GM19099 (cell line): ENCODE data around the gene AGBL1.

Experiments used
- POLR2A ChIP-seq: IDR thresholded peaks from 3 replicates; pipeline ENCODE4 v1.6.1; 2011; ENCODE audit warnings: low read depth; ENCODE audit not compliant: insufficient read length; ENCODE audit errors: extremely low read depth

AGBL1 gene

DNA sequence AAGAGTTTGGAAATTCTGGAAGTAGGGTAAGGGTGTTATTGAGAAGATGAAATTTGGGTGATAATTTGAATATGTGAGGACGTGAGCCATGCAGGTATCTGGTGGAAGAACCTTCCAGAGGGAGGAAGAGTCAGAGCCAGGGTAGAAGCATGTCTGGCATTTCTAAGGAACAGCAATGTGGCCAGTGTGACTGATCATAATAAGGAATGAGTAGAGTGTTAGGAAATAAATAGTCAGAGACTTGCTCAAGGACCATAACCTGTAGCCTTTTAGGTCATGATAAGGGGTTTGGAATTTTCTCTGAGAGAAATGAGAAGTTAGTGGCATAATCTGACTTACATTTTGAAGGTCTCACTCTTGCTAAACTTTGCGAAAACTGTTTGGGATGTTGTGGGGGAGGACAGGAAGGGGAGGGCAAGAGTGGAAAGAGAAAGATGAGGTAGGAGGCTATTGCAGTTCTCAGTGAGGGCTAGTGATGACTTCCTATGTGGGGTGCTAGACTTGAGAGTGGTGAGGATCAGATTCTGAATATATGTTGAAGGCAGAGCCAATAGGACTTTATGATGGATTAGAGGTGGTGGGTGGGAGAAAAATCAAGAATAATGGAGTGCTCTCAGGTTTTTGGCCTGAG lies 568.3 kb downstream of the AGBL1 start:
- no peak for TF ChIP-seq POLR2A

DNA sequence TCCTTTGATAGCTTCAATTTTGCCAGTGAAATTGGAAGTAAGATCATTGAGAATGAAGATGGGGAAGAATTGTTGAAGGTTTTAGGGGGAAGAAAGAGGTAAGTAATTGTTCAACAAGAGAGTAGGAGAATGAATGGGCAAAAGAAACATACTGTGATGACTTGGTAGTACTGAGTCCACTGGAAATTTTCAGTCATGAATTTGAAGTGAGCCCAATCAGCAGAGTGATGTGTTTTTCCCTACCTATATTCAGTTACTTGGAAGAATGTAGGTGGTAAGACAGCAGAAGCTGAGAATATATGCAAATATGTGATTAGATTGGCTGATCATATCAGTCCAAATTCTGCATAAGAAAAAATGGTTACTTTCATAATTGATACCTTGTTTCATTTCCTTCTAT lies 569.6 kb downstream of the AGBL1 start:
- no peak for TF ChIP-seq POLR2A

- TF ChIP-seq POLR2A: no peak
These were observed 570.4 kb downstream of the AGBL1 start for GRCh38 chr15:86650094-86650493.

DNA sequence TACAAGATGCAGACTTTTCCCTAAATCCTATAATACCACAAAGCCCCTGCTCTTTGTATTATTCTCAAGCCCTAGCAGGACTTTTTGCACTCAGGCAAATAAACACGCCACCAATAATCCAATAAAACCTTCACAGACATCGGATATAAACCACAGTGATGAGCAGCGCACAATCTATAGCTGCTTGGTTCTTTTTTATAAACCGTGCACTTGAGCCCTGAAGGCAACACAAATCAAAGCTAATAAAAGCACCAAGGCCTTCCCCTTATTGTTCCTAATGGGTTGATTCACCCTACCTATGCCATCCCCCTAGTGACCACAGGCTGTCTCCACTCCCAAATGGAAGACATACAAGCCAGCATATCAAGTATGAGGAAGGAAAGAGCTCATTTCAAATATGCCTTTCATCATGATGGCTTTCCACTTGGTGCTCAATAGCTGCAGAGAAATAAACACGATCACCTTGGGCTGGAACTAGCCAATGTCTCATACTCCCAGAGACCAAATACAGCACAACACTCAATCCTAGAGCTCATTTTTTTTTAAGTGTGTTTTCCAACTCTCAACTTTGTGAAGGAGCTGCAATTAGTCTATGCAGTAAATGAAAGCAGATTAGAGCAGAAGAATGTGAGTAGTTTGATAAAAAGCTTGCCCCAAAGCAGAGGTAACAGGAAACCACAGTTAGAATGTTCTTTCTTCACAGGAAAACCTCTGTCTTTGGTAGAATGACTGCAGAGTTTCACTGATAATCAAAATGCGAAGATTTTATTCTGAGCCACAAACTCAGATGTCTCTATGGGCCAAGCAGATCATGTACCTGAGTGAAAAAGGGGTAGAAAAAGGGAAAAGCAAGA lies 573.9 kb downstream of the AGBL1 start:
- TF ChIP-seq POLR2A: no peak

GRCh38 chr15:86654501-86654900 lies 574.8 kb downstream of the AGBL1 start:
- TF ChIP-seq POLR2A: no peak

DNA sequence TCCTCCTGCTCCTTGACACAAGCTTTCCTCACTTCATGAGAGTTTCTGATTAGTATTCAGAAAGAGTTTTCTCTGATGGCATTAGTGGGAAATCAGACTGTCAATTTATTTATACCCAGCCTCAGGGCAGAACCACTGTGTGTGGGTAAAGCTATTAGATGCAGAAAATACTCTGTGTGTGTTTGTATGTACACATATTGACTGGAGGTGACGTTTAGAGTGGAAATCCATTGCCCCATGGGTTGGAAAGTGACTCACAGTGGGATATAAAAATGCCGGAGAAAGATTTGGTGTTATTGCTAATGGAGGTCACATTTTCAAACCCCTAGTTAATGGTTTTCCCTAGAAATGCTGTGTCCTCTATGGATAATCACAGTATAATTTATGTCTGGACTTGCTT lies 577.6 kb downstream of the AGBL1 start:
- TF ChIP-seq POLR2A: no peak

DNA sequence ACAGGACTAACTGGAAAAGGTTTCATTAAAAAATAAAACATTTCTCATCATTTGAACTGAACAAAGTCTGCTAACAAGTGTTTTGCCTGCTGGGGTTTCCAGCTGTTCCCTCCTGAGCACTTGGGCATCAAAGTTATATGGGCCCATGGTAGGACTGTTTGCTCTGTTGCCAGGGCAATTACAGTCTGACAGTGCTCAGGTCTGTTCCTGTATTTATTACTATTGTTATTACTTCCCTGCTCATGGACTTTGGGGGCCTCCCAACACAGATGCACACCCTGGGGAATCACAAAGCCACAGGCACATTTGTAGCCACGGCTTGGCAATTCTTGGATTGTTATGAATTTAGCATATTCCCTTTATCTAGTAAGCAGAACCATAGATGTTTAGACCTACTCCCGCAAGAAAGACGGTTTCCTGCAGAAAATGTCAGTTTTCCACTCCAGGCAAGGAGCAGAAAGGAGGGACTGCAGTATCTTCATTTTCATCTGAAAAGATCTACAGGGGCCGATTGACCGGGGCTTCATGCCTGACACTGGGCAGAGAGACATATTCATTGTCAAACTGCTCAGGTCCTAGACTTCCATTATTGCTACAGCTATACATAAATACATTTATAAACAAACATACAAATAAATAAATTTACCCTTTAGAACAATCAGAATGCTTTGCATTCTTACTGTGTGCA lies 580.2 kb downstream of the AGBL1 start:
- TF ChIP-seq POLR2A: no peak

GRCh38 chr15:86661580-86661979 lies 581.9 kb downstream of the AGBL1 start:
- no peak for TF ChIP-seq POLR2A

DNA sequence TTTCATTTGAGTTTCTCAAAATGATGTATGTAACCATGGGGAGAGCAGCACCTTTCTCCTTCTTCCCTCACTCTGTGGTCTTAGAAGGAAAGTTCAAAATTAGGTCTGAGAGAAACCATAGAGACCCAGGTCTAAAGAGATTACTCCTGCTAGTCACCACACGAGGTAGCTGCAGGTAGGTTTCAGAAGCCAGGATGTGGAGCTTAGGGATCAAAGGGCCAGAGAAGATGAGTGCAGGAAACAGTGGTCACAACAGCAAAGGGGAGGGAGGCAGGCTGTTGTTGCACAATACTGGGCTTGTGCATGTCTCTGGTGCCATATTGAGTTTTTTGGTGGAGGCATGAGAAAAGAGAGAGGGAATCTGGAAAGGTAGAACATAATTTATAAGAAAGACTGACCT lies 583.6 kb downstream of the AGBL1 start:
- TF ChIP-seq POLR2A: no peak

DNA sequence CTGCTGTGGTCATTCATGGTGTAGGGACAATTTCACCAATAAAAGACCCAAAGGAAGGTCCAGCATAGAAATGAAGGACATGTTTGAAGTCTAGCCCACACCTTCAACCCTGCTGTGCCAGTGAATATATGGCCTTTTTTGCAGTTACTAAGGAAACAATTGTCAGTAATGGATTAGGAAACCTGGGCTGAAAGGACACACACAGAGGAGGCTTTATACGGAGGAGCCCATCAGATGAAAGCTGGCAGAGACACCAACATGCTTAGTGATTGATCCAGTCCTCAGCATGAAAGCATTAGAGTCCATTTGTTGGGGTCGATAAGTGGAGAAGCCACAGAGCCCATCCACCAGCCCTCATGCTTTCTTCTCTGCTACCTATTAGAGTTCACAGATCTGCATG lies 584.3 kb downstream of the AGBL1 start:
- no peak for TF ChIP-seq POLR2A

DNA sequence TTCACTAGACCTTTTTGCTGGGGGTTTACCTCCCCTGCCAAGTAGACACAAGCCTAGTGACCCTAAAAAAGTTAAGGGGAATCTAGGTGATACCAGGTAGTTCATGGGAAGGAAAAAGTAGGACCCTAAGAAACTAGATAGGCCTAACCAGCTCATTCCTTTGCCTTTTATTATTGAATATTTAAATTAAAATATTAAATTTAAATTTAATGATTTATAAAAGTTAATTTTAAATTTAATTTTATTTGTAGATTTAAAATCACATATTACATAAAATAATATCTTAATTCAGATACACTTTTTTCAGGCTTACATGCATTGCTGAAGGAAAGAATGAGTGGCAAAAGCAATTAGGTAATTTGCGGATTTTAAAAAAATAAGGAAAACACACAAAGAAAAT lies 584.9 kb downstream of the AGBL1 start:
- no peak for TF ChIP-seq POLR2A

GRCh38 chr15:86676002-86676401 lies 596.3 kb downstream of the AGBL1 start:
- TF ChIP-seq POLR2A: no peak

DNA sequence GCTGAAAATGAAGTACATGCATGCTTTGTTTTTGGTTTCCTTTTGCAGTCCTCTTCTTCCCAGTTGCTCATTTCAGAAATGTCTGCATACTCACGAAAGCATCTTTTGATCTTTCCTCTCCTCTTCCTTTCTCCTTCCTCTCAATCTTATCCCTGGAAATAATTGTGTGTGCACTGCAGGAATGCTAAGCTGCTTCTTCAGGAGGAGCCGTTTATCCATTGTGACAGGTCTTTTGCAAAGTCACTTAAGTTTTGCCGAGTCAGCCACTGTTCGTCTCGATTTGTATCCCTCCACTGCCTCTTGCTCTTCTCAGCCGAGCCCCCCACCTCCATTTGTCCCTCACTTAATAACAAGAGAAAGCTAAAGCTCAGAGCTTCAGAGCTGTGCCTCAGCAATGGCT lies 597.6 kb downstream of the AGBL1 start:
- no peak for TF ChIP-seq POLR2A

GRCh38 chr15:86685263-86685662 lies 605.6 kb downstream of the AGBL1 start:
- no peak for TF ChIP-seq POLR2A

GRCh38 chr15:86689006-86689405 lies 609.3 kb downstream of the AGBL1 start:
- TF ChIP-seq POLR2A: no peak

- no peak for TF ChIP-seq POLR2A
These were observed 610.9 kb downstream of the AGBL1 start for GRCh38 chr15:86690566-86690965.
